H9 (cell line): ENCODE results near the gene GRIK4. TPM values are rescaled to one million over a fixed set of nuclear protein-coding genes. Genes with fewer than 3 reads are reported as not detected.

Experiments used
- DNase-seq: peaks from one replicate; pipeline ENCODE4 v3.0.0-alpha.2; 2017
- H2AFZ ChIP-seq: one replicate; pipeline ENCODE4 v1.6.1; 2013; ENCODE audit warnings: mild to moderate bottlenecking, low read length, control low read depth, moderate library complexity
- H2AK5ac ChIP-seq: 2 replicates; pipeline ENCODE4 v1.6.1; 2013; ENCODE audit warnings: low read length, control low read depth, mixed read lengths; ENCODE audit not compliant: insufficient read length
- H2BK120ac ChIP-seq: one replicate; pipeline ENCODE4 v1.6.1; 2013; ENCODE audit warnings: low read depth, mild to moderate bottlenecking, low read length, control low read depth, inconsistent platforms; ENCODE audit not compliant: poor library complexity, severe bottlenecking
- H2BK12ac ChIP-seq: 2 replicates; pipeline ENCODE4 v1.6.1; 2013; ENCODE audit warnings: low read length, control low read depth, mixed read lengths, low read depth; ENCODE audit not compliant: insufficient read length
- H2BK15ac ChIP-seq: 2 replicates; pipeline ENCODE4 v1.6.1; 2013; ENCODE audit warnings: low read depth, low read length, control low read depth
- H2BK20ac ChIP-seq: one replicate; pipeline ENCODE4 v1.6.1; 2013; ENCODE audit warnings: low read depth, mild to moderate bottlenecking, low read length, control low read depth, inconsistent platforms; ENCODE audit not compliant: poor library complexity, severe bottlenecking
- H2BK5ac ChIP-seq: 2 replicates; pipeline ENCODE4 v1.6.1; 2013; ENCODE audit warnings: low read length, control low read depth, mixed read lengths; ENCODE audit not compliant: insufficient read length
- H3K14ac ChIP-seq: 2 replicates; pipeline ENCODE4 v1.6.1; 2013; ENCODE audit warnings: low read length, control low read depth; ENCODE audit not compliant: insufficient read depth
- H3K18ac ChIP-seq: 2 replicates; pipeline ENCODE4 v1.6.1; 2013; ENCODE audit warnings: low read depth, mild to moderate bottlenecking, mixed read lengths, low read length, control low read depth; ENCODE audit not compliant: insufficient read length
- H3K23ac ChIP-seq: 2 replicates; pipeline ENCODE4 v1.6.1; 2013; ENCODE audit warnings: low read length, control low read depth, mixed read lengths, low read depth; ENCODE audit not compliant: insufficient read length
- H3K23me2 ChIP-seq: 2 replicates; pipeline ENCODE4 v1.6.1; 2013; ENCODE audit warnings: low read depth, mild to moderate bottlenecking, mixed read lengths, low read length, control low read depth; ENCODE audit not compliant: insufficient read length, poor library complexity, severe bottlenecking
- H3K27ac ChIP-seq: 2 replicates; pipeline ENCODE4 v1.5.1; 2013; ENCODE audit warnings: low read length, control low read depth, mixed read lengths, low read depth; ENCODE audit not compliant: insufficient read length
- H3K27me3 ChIP-seq: 2 replicates; pipeline ENCODE4 v1.6.1; 2013; ENCODE audit warnings: low read length, control low read depth, inconsistent platforms; ENCODE audit not compliant: insufficient read depth
- H3K4ac ChIP-seq: 2 replicates; pipeline ENCODE4 v1.6.1; 2013; ENCODE audit warnings: low read depth, mild to moderate bottlenecking, control low read depth, inconsistent platforms, low read length, moderate library complexity
- H3K4me1 ChIP-seq: 2 replicates; pipeline ENCODE4 v1.6.1; 2013; ENCODE audit warnings: low read length, control low read depth, inconsistent platforms; ENCODE audit not compliant: insufficient read depth
- H3K4me2 ChIP-seq: 2 replicates; pipeline ENCODE4 v1.6.1; 2013; ENCODE audit warnings: low read length, control low read depth, mixed read lengths; ENCODE audit not compliant: insufficient read length, insufficient read depth
- H3K56ac ChIP-seq: 2 replicates; pipeline ENCODE4 v1.6.1; 2013; ENCODE audit warnings: low read depth, mild to moderate bottlenecking, mixed read lengths, low read length, control low read depth; ENCODE audit not compliant: insufficient read length
- H3K79me1 ChIP-seq: 2 replicates; pipeline ENCODE4 v1.6.1; 2013; ENCODE audit warnings: low read depth, mild to moderate bottlenecking, moderate library complexity, low read length, control low read depth, inconsistent platforms; ENCODE audit not compliant: insufficient read depth, poor library complexity, severe bottlenecking
- H3K79me2 ChIP-seq: 2 replicates; pipeline ENCODE4 v1.6.1; 2013; ENCODE audit warnings: low read length, control low read depth, inconsistent platforms; ENCODE audit not compliant: insufficient read depth
- H3K9ac ChIP-seq: 2 replicates; pipeline ENCODE4 v1.6.1; 2013; ENCODE audit warnings: low read length, control low read depth, mixed read lengths; ENCODE audit not compliant: insufficient read length; ENCODE audit errors: extremely low read depth
- H3K9me3 ChIP-seq: one replicate; pipeline ENCODE4 v1.6.1; 2013; ENCODE audit warnings: low read depth, low read length, inconsistent platforms; ENCODE audit not compliant: control insufficient read depth
- H3T11ph ChIP-seq: one replicate; pipeline ENCODE4 v1.6.1; 2013; ENCODE audit warnings: mild to moderate bottlenecking, low read length, control low read depth, inconsistent platforms
- H4K20me1 ChIP-seq: one replicate; pipeline ENCODE4 v1.6.1; 2013; ENCODE audit not compliant: control insufficient read depth, insufficient read length, insufficient read depth
- H4K5ac ChIP-seq: 2 replicates; pipeline ENCODE4 v1.6.1; 2013; ENCODE audit warnings: low read depth, mild to moderate bottlenecking, mixed read lengths, low read length, control low read depth; ENCODE audit not compliant: insufficient read length
- H4K8ac ChIP-seq: replicated peaks from 2 replicates; pipeline ENCODE4 v1.6.1; 2013; ENCODE audit warnings: low read length, control low read depth, mixed read lengths, low read depth; ENCODE audit not compliant: insufficient read length
- H4K91ac ChIP-seq: 2 replicates; pipeline ENCODE4 v1.6.1; 2013; ENCODE audit warnings: low read depth, mild to moderate bottlenecking, moderate library complexity, mixed read lengths, low read length, control low read depth; ENCODE audit not compliant: insufficient read length
- H3K27ac Mint-ChIP-seq, 3 experiments: 2 replicates in 2 of 3; 3 replicates in 1 of 3; pipeline ENCODE4 v1.8.0; 2020 to 2021; ENCODE audit warnings: mixed read lengths in 3 of 3, mild to moderate bottlenecking in 1 of 3, moderate library complexity in 1 of 3
- H3K27me3 Mint-ChIP-seq: 2 replicates; pipeline ENCODE4 v1.8.0; 2021; ENCODE audit warnings: low read depth, mild to moderate bottlenecking, moderate library complexity, mixed read lengths
- H3K36me3 Mint-ChIP-seq, 3 experiments: 2 replicates in 2 of 3; 3 replicates in 1 of 3; pipeline ENCODE4 v1.8.0; 2020 to 2021; ENCODE audit warnings: low read depth in 3 of 3, mixed read lengths in 3 of 3; ENCODE audit not compliant: insufficient read depth in 1 of 3
- H3K4me1 Mint-ChIP-seq, 2 experiments: 2 replicates each; pipeline ENCODE4 v1.8.0; 2020; ENCODE audit warnings: mixed read lengths in 2 of 2
- H3K4me3 Mint-ChIP-seq, 2 experiments: 2 replicates in 1 of 2; 3 replicates in 1 of 2; pipeline ENCODE4 v1.8.0; 2020 to 2021; ENCODE audit warnings: mild to moderate bottlenecking in 2 of 2, mixed read lengths in 2 of 2, moderate library complexity in 1 of 2
- H3K9me3 Mint-ChIP-seq, 2 experiments: 2 replicates in 1 of 2; 3 replicates in 1 of 2; pipeline ENCODE4 v1.8.0; 2020; ENCODE audit warnings: mild to moderate bottlenecking in 2 of 2, mixed read lengths in 2 of 2, moderate library complexity in 1 of 2
- WGBS: extraction: QIAGEN DNeasy Blood & Tissue Kit; methylation state at CpG from one replicate; pipeline ENCODE4 v1.1.7; 2013; ENCODE audit warnings: missing lambda C conversion rate, low lambda C conversion rate, mixed read lengths; ENCODE audit not compliant: insufficient read length; ENCODE audit errors: extremely low coverage; 5-methylcytosine and 5-hydroxymethylcytosine counted together
- total RNA-seq: library from RNA; stranded (reverse); gene quantifications from 2 replicates; pipeline ENCODE4 v1.2.1, GENCODE V29; 2021
- TF ChIP-seq, protein P1 (sequence below): fragments of 200-600 bp; sonication (generic); conservative IDR thresholded peaks from 3 replicates; pipeline ENCODE4 v1.8.0; 2021; ENCODE audit warnings: antibody characterized with exemption, mild to moderate bottlenecking

Gene GRIK4
- total RNA-seq, 1 experiment from 2014 or later: 2.3 TPM

- H3K36me3 Mint-ChIP-seq: peaks cover 14 to 56% (median 44%) of the 10 kb centered on the region in 3 experiments; a peak in 6 of 7 replicates
- no peak overlapping the region for H3K56ac ChIP-seq
- WGBS: no CpG with 5 or more reads among the region's 6 CpGs
- H3K27ac Mint-ChIP-seq: no peak overlapping the region
- no peak overlapping the region for H3K18ac ChIP-seq
- H2BK12ac ChIP-seq: no peak overlapping the region
- no peak overlapping the region for H2BK120ac ChIP-seq
- H4K8ac ChIP-seq: no peak overlapping the region
- no peak overlapping the region for H3T11ph ChIP-seq
- H3K4me1 ChIP-seq: no peaks in the 10 kb centered on the region
- DNase-seq: no peak
- H3K4me2 ChIP-seq: no peak overlapping the region
- H3K27me3 ChIP-seq: no peaks in the 10 kb centered on the region
- H3K4me3 Mint-ChIP-seq: no peak overlapping the region
- H3K4ac ChIP-seq: no peak overlapping the region
- no peak overlapping the region for H2BK15ac ChIP-seq
- H3K9ac ChIP-seq: no peak overlapping the region
- no peaks in the 10 kb centered on the region for H3K79me2 ChIP-seq
- no peaks in the 10 kb centered on the region for H3K4me1 Mint-ChIP-seq
- no peak overlapping the region for H2BK20ac ChIP-seq
- H4K91ac ChIP-seq: no peak overlapping the region
- no peaks in the 10 kb centered on the region for H3K9me3 ChIP-seq
- H2AFZ ChIP-seq: no peak overlapping the region
- H3K14ac ChIP-seq: no peak overlapping the region
- H3K79me1 ChIP-seq: no peaks in the 10 kb centered on the region
- no peaks in the 10 kb centered on the region for H3K23me2 ChIP-seq
- H4K20me1 ChIP-seq: no peaks in the 10 kb centered on the region
- no peak overlapping the region for H3K27ac ChIP-seq
- TF ChIP-seq, protein P1, sequence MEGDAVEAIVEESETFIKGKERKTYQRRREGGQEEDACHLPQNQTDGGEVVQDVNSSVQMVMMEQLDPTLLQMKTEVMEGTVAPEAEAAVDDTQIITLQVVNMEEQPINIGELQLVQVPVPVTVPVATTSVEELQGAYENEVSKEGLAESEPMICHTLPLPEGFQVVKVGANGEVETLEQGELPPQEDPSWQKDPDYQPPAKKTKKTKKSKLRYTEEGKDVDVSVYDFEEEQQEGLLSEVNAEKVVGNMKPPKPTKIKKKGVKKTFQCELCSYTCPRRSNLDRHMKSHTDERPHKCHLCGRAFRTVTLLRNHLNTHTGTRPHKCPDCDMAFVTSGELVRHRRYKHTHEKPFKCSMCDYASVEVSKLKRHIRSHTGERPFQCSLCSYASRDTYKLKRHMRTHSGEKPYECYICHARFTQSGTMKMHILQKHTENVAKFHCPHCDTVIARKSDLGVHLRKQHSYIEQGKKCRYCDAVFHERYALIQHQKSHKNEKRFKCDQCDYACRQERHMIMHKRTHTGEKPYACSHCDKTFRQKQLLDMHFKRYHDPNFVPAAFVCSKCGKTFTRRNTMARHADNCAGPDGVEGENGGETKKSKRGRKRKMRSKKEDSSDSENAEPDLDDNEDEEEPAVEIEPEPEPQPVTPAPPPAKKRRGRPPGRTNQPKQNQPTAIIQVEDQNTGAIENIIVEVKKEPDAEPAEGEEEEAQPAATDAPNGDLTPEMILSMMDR: no peak
- H3K23ac ChIP-seq: no peak overlapping the region
- no peaks in the 10 kb centered on the region for H3K9me3 Mint-ChIP-seq
- no peak overlapping the region for H4K5ac ChIP-seq
- no peak overlapping the region for H2AK5ac ChIP-seq
- no peaks in the 10 kb centered on the region; the same call in 1 of the 2 replicates for H3K27me3 Mint-ChIP-seq
- H2BK5ac ChIP-seq: no peak overlapping the region
Observed at GRCh38 chr11:120467627-120468026, 43.9 kb upstream of the GRIK4 start.
